Fibroblast of villous mesenchyme (primary cell): Measurements from ENCODE around the gene TAS2R43. TPM values are rescaled to one million over a fixed set of nuclear protein-coding genes. Genes with fewer than 3 reads are reported as not detected.
"Not testable (repeated sequence)": the region's sequence is repeated elsewhere in the genome, so short reads cannot be mapped to it uniquely, and the experiment has no call there.

ENCODE experiments used
- DNase-seq: peaks from one replicate; pipeline ENCODE4 v3.0.0-alpha.2; 2010; ENCODE audit warnings: low read depth
- H3K4me3 ChIP-seq: 2 replicates; pipeline ENCODE4 v1.5.1; 2011; ENCODE audit warnings: low read depth, mild to moderate bottlenecking, low read length
- total RNA-seq: library from RNA; depleted of rRNA; stranded (reverse); fragments of >200 nt; gene quantifications from 2 replicates; pipeline ENCODE4 v1.2.3, GENCODE V29; 2012
- TF ChIP-seq, protein P1 (sequence below): IDR thresholded peaks from 2 replicates; pipeline ENCODE4 v1.5.1; 2012; ENCODE audit warnings: low read depth, mild to moderate bottlenecking, low read length; ENCODE audit not compliant: insufficient read depth

The TAS2R43 gene
- total RNA-seq, 1 donor = 3.5 TPM

- TF ChIP-seq, protein P1, sequence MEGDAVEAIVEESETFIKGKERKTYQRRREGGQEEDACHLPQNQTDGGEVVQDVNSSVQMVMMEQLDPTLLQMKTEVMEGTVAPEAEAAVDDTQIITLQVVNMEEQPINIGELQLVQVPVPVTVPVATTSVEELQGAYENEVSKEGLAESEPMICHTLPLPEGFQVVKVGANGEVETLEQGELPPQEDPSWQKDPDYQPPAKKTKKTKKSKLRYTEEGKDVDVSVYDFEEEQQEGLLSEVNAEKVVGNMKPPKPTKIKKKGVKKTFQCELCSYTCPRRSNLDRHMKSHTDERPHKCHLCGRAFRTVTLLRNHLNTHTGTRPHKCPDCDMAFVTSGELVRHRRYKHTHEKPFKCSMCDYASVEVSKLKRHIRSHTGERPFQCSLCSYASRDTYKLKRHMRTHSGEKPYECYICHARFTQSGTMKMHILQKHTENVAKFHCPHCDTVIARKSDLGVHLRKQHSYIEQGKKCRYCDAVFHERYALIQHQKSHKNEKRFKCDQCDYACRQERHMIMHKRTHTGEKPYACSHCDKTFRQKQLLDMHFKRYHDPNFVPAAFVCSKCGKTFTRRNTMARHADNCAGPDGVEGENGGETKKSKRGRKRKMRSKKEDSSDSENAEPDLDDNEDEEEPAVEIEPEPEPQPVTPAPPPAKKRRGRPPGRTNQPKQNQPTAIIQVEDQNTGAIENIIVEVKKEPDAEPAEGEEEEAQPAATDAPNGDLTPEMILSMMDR = no peak
- H3K4me3 ChIP-seq = no peak overlapping the region
Measured at GRCh38 chr12:11130382-11130781, 38.3 kb upstream of the TAS2R43 start.

DNA sequence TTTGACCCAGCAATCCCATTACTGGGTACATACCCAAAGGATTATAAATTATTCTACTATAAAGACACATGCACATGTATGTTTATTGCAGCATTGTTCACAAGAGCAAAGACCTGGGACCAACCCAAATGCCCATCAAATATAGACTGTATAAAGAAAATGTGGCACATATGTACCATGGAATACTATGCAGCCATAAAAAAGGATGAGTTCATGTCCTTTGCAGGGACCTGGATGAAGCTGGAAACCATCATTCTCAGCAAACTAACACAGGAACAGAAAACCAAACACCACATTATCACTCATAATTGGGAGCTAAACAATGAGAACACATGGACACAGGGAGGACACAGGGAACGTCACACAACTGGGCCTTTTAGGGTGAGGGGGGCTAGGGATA, 22.0 kb upstream of the TAS2R43 start:
- DNase-seq, H3K4me3 ChIP-seq: not testable (repeated sequence)

More at GRCh38 chr12:11130382-11130781, 38.3 kb upstream of the TAS2R43 start:
- no peak for DNase-seq

GRCh38 chr12:11111213-11111612, 19.1 kb upstream of the TAS2R43 start:
- not testable (repeated sequence) for H3K4me3 ChIP-seq, DNase-seq

DNA sequence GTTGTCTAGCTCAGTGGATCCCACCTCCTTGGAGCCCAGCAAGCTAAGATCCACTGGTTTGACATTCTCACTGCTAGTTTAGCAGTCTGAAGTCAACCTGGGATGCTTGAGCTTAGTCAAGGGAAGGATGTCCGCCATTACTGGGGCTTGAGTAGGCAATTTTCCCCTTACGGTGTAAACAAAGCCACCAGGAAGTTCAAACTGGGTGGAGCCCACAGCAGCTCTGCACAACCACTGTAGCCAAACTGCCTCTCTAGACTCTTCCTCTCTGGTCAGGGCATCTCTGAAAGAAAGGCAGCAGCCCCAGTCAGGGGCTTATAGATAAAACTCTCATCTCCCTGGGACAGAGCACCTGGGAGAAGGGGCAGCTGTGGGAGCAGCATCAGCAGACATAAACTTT, 16.7 kb upstream of the TAS2R43 start:
- TF ChIP-seq, protein P1 = no peak
- no peak overlapping the region for H3K4me3 ChIP-seq

DNA sequence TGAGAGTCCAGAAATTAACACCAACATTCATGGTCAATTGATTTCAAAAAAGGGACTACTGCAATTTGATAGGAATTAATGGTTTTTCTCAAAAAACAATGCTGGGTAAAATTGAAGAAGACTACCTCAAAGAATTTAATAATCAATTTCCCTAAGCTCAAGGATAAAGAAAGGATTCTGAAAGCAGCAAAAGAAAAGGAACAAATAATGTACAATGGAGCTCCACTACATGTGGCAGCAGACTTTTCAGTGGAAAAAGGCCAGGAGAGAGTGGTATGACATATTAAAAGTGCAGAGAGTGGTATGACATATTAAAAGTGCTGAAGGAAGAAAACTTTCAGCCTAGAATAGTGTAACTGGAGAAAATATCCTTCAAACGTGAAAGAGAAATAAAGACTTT, 15.6 kb upstream of the TAS2R43 start:
- no peak for DNase-seq
- no peak overlapping the region for H3K4me3 ChIP-seq
- TF ChIP-seq, protein P1 = no peak

More for the DNA sequence above, 16.7 kb upstream of the TAS2R43 start:
- DNase-seq = no peak

DNA sequence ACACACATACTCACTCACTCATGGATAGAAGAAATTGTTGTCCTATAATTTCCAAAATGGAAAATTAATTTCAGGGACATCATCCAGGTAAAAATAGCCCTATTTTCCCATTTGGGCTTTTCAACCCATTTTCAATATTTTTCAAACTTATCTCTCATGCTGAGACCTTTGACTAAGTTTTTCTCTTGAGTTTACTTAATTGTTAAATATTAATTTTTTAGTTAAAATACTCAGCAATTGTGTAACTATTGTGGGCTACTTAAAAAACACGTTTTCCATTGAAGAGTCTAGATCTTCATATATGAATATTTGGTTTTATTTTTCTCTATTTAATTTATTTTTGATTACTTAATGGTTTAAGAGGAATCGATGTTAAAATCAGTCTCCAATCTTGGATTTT, 14.2 kb upstream of the TAS2R43 start:
- TF ChIP-seq, protein P1 = no peak
- no peak for DNase-seq
- H3K4me3 ChIP-seq = no peak overlapping the region

DNA sequence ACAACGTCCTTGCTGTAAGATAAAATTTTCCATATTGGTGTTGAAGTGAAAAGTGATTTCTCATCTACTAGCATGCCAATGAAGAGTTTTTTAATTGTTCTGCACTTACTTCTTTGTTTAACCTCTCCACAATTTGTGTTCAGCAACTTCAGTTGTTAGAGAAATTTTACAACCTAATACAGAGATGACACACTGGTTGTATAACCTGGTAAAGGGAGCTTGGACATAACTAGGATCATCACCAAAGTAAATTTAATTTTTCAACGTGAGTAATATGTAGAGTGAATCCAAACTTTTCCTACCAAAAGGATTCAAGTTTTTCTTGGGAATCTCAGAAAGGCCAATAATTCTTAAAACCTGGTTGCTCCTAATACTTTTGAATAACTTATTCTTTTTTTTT, 13.4 kb upstream of the TAS2R43 start:
- H3K4me3 ChIP-seq = no peak overlapping the region
- TF ChIP-seq, protein P1 = no peak
- DNase-seq = no peak

GRCh38 chr12:11094910-11095309, 2.8 kb upstream of the TAS2R43 start:
- H3K4me3 ChIP-seq, DNase-seq: not testable (repeated sequence)

DNA sequence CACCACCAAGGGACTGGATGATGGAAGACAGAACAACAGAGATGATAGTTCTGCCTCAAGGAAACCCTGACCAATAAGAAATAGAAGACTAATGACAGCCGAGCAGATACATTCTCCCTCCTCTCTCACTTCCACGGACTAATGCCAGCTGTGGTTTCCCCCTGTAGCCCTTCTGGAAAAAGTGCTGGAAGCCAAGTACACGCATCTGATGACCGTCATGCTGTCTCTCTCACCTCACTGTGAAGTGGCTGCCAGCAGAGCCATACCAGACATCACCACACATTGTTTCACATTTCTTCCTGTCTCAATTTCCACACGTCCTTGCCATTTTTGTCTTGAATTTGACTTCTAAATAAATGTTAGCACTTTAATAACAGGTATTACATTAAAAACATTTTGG, 2.9 kb downstream of the TAS2R43 start:
- H3K4me3 ChIP-seq = no peak overlapping the region
- TF ChIP-seq, protein P1 = no peak
- DNase-seq = no peak
